Colon (tissue), 2 donors: ENCODE results near the gene LAMB1.
"Not testable (repeated sequence)": the region's sequence is repeated elsewhere in the genome, so short reads cannot be mapped to it uniquely, and the experiment has no call there.

Experiments
- FAIRE-seq: peaks from 2 replicates; lab custom pipeline; 2012; peaks lifted over from hg19 to GRCh38; lab: Jason Lieb, UNC
- donor health status: control.
- donor health status: control.

LAMB1 gene

GRCh38 chr7:108002726-108003598 is at the start of gene LAMB1:
LAMB1 (minus strand) TSS chr7:108003161; CDS start chr7:108002885, 276 bp downstream.
- no peak for FAIRE-seq

GRCh38 chr7:108051454-108051853 is 48.5 kb upstream of the LAMB1 start:
- FAIRE-seq: no peak

- FAIRE-seq: no peak
Measured at GRCh38 chr7:108049962-108050361, 47.0 kb upstream of the LAMB1 start.

DNA sequence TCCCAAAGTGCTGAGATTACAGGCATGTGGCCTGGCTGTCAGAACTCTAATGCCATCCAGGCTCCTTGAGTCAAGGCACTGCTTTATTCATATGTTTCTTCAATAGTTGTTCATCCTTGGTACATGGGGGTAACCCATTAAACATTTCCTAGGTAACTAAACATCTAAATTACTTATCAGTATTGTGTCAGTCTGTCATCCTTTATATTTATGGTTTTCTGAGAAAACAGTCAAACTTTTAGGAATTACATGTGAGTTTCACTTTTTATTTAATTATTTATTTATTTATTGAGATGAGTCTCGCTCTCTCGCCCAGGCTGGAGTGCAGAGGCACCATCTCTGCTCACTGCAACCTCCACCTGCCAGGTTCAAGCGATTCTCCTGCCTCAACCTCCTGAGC is 45.5 kb upstream of the LAMB1 start:
- no peak for FAIRE-seq

GRCh38 chr7:108046952-108047506 is 44.1 kb upstream of the LAMB1 start:
- no peak for FAIRE-seq

- FAIRE-seq: no peak
Measured at GRCh38 chr7:108045669-108046068, 42.7 kb upstream of the LAMB1 start.

GRCh38 chr7:108045154-108045553 is 42.2 kb upstream of the LAMB1 start:
- no peak for FAIRE-seq

GRCh38 chr7:108044345-108044744 is 41.4 kb upstream of the LAMB1 start:
- FAIRE-seq: no peak

GRCh38 chr7:108038986-108039385 is 36.0 kb upstream of the LAMB1 start:
- FAIRE-seq: no peak

- FAIRE-seq: no peak
Measured at GRCh38 chr7:108037741-108038140, 34.8 kb upstream of the LAMB1 start.

- no peak for FAIRE-seq
Measured at GRCh38 chr7:108037140-108037539, 34.2 kb upstream of the LAMB1 start.

DNA sequence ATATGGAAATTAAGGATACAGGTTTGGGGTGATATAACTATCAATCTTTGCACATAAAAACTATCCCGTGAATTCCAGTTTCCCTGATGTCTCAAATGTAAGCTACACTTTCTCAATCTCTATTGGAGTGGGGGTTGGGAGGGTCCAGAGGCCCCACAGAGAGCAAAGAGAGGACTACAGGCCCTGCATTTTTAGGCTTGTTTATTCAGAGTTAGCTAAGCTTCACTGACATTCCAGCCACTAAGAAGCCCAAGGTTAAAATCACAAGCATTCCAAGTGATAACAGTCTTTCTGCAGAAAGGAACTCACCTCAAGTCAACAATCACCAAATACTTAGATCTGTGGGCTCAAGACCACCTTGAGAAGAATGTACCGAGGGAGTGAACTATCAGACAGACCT is 31.6 kb upstream of the LAMB1 start:
- no peak for FAIRE-seq

DNA sequence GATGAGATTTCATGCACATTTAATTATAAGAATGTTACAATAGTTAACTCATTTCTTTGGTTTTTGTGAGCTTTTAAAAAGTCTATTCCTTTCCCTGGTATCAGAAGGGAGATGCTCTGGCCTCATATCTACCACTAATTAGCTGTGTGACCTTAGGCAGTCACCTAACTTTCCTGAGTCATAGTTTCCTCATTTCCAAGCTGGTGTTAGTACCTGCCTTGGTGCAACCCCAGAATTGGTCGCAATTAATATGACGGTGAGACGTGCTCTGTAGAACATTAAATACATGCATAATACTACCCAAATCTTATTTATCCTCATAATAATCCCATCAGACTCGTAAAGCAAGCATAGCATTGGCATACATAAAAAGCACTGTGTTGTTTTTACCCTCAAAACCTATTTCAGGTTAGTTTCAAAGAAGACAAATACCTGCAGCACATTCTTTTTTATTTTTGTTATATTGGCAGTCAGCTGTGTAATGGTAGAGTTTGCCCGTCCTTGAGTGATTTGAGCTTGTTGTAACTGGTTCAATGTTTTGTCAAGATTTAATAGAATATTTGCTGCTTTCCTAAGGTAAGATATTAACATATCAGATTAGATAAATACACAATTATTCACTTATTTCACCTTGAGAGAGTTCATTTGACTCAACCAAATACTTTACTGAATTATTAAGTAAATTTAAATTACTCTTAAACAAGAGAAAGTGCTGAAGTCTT is 31.0 kb upstream of the LAMB1 start:
- no peak for FAIRE-seq

DNA sequence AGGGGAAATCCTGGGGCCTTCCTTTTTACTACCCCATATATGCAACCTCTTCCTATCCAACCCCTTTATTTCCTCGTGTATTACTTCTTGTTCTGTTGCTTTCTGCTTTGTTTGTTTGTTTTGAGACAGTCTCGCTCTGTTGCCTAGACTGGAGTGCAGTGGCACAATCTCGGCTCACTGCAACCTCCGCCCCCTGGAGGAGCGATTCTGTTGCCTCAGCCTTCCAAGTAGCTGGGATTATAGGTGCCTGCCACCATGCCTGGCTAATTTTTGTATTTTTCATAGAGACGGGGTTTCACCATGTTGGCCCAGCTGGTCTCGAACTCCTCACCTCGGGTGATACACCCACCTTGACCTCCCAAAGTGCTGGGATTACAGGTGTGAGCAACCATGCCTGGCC is 30.3 kb upstream of the LAMB1 start:
- FAIRE-seq: not testable (repeated sequence)

GRCh38 chr7:108030516-108030915 is 27.6 kb upstream of the LAMB1 start:
- FAIRE-seq: no peak

- no peak for FAIRE-seq
Measured at GRCh38 chr7:108029034-108029433, 26.1 kb upstream of the LAMB1 start.

GRCh38 chr7:108028111-108028510 is 25.1 kb upstream of the LAMB1 start:
- FAIRE-seq: no peak

DNA sequence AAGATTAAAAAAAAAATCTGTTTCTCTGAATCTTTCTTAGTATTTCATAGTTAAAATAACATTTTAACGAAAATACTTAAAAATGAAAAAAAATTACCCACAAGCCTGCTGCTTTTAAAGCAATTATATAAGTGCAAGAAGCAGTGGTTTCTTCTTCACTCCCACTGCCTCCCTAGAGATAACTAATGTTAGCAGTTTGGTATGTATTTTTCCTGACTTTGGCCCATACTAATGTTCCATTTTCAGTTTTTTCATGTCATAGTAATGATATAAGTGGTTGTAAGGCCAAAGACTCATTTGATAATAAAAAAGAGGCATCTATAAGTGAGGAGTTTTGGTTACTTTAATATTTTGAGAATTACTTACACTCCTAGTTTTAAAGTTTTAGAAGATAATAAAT is 24.3 kb upstream of the LAMB1 start:
- FAIRE-seq: no peak

- FAIRE-seq: no peak
Measured at GRCh38 chr7:108026647-108027046, 23.7 kb upstream of the LAMB1 start.

GRCh38 chr7:108026116-108026515 is 23.2 kb upstream of the LAMB1 start:
- FAIRE-seq: no peak

DNA sequence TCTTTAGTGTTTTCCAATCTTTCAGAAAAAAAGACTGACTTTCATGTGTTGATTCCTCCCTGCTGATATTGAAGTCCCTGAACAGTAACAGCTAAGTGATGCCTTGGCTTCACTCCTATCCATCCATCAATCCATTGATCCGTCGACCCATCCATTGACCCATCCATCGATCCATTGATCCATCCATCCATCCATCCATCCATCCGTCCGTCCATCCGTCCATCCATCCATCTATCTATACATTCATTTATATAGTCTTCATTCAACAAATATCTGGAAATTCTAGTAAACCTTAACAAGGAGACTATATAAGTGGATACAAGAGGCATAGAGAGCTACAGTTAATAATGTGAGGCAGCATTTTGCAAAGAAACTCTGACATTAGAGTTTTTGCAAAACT is 21.6 kb upstream of the LAMB1 start:
- FAIRE-seq: no peak

DNA sequence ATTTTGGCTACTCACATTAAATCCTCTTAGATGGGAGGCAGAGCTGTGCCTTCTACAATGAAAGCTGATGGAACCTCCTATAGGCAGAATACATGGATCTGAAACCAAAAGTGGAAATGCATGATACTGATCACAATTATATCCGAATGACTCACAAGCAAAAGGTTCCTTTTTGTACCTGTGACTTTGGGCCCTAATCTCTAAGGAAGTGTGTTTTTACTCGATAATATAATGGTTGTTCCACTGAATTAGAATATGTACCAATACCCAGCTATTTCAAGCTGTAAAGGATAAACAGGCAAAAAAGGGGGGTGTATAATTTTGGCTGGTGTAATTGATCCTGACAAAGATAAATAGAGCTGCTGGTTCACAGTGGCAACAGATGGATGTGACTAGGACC is 17.6 kb upstream of the LAMB1 start:
- no peak for FAIRE-seq

- FAIRE-seq: no peak
Measured at GRCh38 chr7:108018668-108019067, 15.7 kb upstream of the LAMB1 start.
